Osteoblast (primary cell): ENCODE measurements around the gene PCDHGA1. TPM values are rescaled to one million over a fixed set of nuclear protein-coding genes. Genes with fewer than 3 reads are reported as not detected.
"Not testable (repeated sequence)": the region's sequence is repeated elsewhere in the genome, so short reads cannot be mapped to it uniquely, and the experiment has no call there.

Experiments
- DNase-seq: peaks from one replicate; pipeline ENCODE4 v3.0.0; 2011; ENCODE audit warnings: low spot score, mixed read lengths; ENCODE audit not compliant: insufficient read length; ENCODE audit errors: missing footprints
- H2AFZ ChIP-seq: 2 replicates; pipeline ENCODE4 v1.6.0; 2011; ENCODE audit warnings: mild to moderate bottlenecking, low read length
- H3K27ac ChIP-seq: 2 replicates; pipeline ENCODE4 v1.5.1; 2011; ENCODE audit warnings: mild to moderate bottlenecking, low read depth, low read length, moderate library complexity
- H3K27me3 ChIP-seq: 2 replicates; pipeline ENCODE4 v1.6.0; 2012; ENCODE audit warnings: mild to moderate bottlenecking, control low read depth, inconsistent platforms, low read length, moderate library complexity; ENCODE audit not compliant: insufficient read depth
- H3K36me3 ChIP-seq: 2 replicates; pipeline ENCODE4 v1.5.1; 2011; ENCODE audit warnings: mild to moderate bottlenecking, low read length, control low read depth, moderate library complexity; ENCODE audit not compliant: insufficient read depth
- H3K4me1 ChIP-seq: 2 replicates; pipeline ENCODE4 v1.5.1; 2011; ENCODE audit warnings: mild to moderate bottlenecking, low read length, control low read depth, moderate library complexity; ENCODE audit not compliant: insufficient read depth
- H3K4me2 ChIP-seq: 2 replicates; pipeline ENCODE4 v1.6.0; 2011; ENCODE audit warnings: mild to moderate bottlenecking, low read length; ENCODE audit not compliant: insufficient read depth
- H3K4me3 ChIP-seq: fragments of 200-600 bp; sonication (generic); 3 replicates; pipeline ENCODE4 v1.5.1; 2012; ENCODE audit warnings: mild to moderate bottlenecking, low read length, inconsistent platforms; ENCODE audit not compliant: insufficient read depth
- H3K79me2 ChIP-seq: 2 replicates; pipeline ENCODE4 v1.6.0; 2012; ENCODE audit warnings: mild to moderate bottlenecking, low read length, control low read depth, inconsistent platforms; ENCODE audit not compliant: insufficient read depth
- H3K9me3 ChIP-seq: 2 replicates; pipeline ENCODE4 v1.5.1; 2011; ENCODE audit warnings: low read depth, low read length, control low read depth
- H4K20me1 ChIP-seq: 2 replicates; pipeline ENCODE4 v1.6.0; 2012; ENCODE audit warnings: mild to moderate bottlenecking, low read length, control low read depth; ENCODE audit not compliant: insufficient read depth
- total RNA-seq: library from RNA; depleted of rRNA; stranded (reverse); fragments of >200 nt; gene quantifications from 2 replicates; pipeline ENCODE4 v1.2.3, GENCODE V29; 2012
- TF ChIP-seq, protein P1 (sequence below): IDR thresholded peaks from 2 replicates; pipeline ENCODE4 v1.5.1; 2011; ENCODE audit warnings: mild to moderate bottlenecking, low read depth, low read length, moderate library complexity; ENCODE audit errors: extremely low read depth

The PCDHGA1 gene
- total RNA-seq, 1 donor: 1.1 TPM

GRCh38 chr5:141343242-141343952 lies 13.1 kb downstream of the PCDHGA1 start, which contains the start of gene PCDHGA3:
TSS of gene PCDHGA3 (plus strand) at chr5:141343829. CDS start at chr5:141344034, 205 bp downstream.
- Histone ChIP-seq H3K9me3 (peaks cover 2% of the 10 kb centered on the region), H3K4me3 (peak within 1 kb of the TSS; percentile 70), H3K4me2 (peak within 1 kb of the TSS; percentile 65)

DNA sequence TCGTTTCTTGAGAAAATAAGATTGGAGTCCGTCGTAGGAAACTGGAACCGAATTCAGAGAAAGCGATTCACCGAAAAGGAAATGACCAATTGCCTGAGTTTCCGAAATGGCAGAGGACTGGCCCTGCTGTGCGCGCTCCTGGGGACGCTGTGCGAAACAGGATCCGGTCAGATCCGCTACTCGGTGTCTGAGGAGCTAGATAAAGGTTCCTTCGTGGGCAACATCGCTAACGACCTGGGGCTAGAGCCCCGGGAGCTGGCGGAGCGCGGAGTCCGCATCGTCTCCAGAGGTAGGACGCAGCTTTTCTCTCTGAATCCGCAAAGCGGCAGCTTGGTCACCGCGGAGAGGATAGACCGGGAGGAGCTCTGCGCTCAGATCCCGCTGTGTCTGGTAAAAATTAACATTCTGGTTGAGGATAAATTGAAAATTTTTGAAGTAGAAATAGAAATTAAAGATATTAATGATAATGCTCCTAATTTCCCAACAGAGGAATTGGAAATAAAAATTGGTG lies 13.7 kb downstream of the PCDHGA1 start:
- no peak for DNase-seq
- H3K36me3 ChIP-seq: no peaks in the 10 kb centered on the region
- H3K4me2 ChIP-seq: peak overlapping the region; percentile 65
- peak overlapping the region; percentile 87 for H2AFZ ChIP-seq
- TF ChIP-seq, protein P1, sequence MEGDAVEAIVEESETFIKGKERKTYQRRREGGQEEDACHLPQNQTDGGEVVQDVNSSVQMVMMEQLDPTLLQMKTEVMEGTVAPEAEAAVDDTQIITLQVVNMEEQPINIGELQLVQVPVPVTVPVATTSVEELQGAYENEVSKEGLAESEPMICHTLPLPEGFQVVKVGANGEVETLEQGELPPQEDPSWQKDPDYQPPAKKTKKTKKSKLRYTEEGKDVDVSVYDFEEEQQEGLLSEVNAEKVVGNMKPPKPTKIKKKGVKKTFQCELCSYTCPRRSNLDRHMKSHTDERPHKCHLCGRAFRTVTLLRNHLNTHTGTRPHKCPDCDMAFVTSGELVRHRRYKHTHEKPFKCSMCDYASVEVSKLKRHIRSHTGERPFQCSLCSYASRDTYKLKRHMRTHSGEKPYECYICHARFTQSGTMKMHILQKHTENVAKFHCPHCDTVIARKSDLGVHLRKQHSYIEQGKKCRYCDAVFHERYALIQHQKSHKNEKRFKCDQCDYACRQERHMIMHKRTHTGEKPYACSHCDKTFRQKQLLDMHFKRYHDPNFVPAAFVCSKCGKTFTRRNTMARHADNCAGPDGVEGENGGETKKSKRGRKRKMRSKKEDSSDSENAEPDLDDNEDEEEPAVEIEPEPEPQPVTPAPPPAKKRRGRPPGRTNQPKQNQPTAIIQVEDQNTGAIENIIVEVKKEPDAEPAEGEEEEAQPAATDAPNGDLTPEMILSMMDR: peak; percentile 7
- H3K27ac ChIP-seq: no peak overlapping the region
- H3K79me2 ChIP-seq: no peaks in the 10 kb centered on the region
- H3K4me1 ChIP-seq: no peaks in the 10 kb centered on the region
- peaks cover 16% of the 10 kb centered on the region for H3K27me3 ChIP-seq
- H3K4me3 ChIP-seq: peak overlapping the region; percentile 70
- no peaks in the 10 kb centered on the region for H4K20me1 ChIP-seq
- peaks cover 2% of the 10 kb centered on the region for H3K9me3 ChIP-seq

More at GRCh38 chr5:141343242-141343952, 13.1 kb downstream of the PCDHGA1 start, which contains the start of gene PCDHGA3:
- Histone ChIP-seq H3K27me3 (peaks cover 16% of the 10 kb centered on the region), H3K4me1 (no peaks in the 10 kb centered on the region), H3K27ac (no peak within 1 kb of the TSS), H3K79me2 (no peaks in the 10 kb centered on the region), H4K20me1 (no peaks in the 10 kb centered on the region), H2AFZ (peak within 1 kb of the TSS; percentile 87), H3K36me3 (no peaks in the 10 kb centered on the region)
- TF ChIP-seq, protein P1: peak; percentile 60
- peak; percentile 92 for DNase-seq

DNA sequence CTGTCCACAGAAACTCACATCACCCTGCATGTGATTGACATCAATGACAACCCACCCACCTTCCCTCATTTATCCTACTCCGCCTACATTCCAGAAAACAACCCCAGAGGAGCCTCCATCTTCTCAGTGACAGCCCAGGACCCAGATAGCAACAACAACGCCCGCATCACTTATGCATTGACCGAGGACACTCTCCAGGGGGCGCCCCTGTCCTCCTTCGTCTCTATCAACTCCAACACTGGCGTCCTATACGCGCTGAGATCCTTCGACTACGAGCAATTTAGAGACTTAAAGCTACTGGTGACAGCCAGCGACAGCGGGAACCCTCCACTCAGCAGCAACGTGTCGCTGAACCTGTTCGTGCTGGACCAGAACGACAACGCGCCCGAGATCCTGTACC lies 15.0 kb downstream of the PCDHGA1 start:
- no peak overlapping the region for H3K4me3 ChIP-seq
- H4K20me1 ChIP-seq: no peaks in the 10 kb centered on the region
- H3K9me3 ChIP-seq: peaks cover under 1% of the 10 kb centered on the region
- no peak overlapping the region for H3K4me2 ChIP-seq
- no peaks in the 10 kb centered on the region for H3K4me1 ChIP-seq
- DNase-seq: no peak
- H3K27me3 ChIP-seq: peaks cover 13% of the 10 kb centered on the region
- H3K79me2 ChIP-seq: no peaks in the 10 kb centered on the region
- no peak overlapping the region for H3K27ac ChIP-seq
- TF ChIP-seq, protein P1: no peak
- H3K36me3 ChIP-seq: no peaks in the 10 kb centered on the region
- no peak overlapping the region for H2AFZ ChIP-seq

- H3K36me3 ChIP-seq, H3K4me1 ChIP-seq, H3K4me3 ChIP-seq, H3K9me3 ChIP-seq, H4K20me1 ChIP-seq, DNase-seq, H3K4me2 ChIP-seq, H3K27ac ChIP-seq, H3K79me2 ChIP-seq, H2AFZ ChIP-seq: not testable (repeated sequence)
- peaks cover 18% of the 10 kb centered on the region for H3K27me3 ChIP-seq
Measured at GRCh38 chr5:141346017-141346416, 15.7 kb downstream of the PCDHGA1 start.
